GM23338 (cell line): ENCODE measurements around the gene ZHX3.

Source experiments
- CREB1 ChIP-seq: fragments of 250-450 bp; sonication (Bioruptor Pico); IDR thresholded peaks from 2 replicates; pipeline ENCODE4 v1.5.0; 2020; ENCODE audit warnings: low read depth, mild to moderate bottlenecking, moderate library complexity
- EZH2 ChIP-seq: fragments of 200-600 bp; sonication (generic); IDR thresholded peaks from one replicate; pipeline ENCODE4 v1.8.0; 2017; ENCODE audit warnings: antibody characterized with exemption, mild to moderate bottlenecking, low read depth; ENCODE audit not compliant: unreplicated experiment
- EZH2phosphoT487 ChIP-seq: fragments of 200-600 bp; sonication (generic); IDR thresholded peaks from one replicate; pipeline ENCODE4 v1.8.1; 2018; ENCODE audit warnings: antibody characterized with exemption; ENCODE audit not compliant: unreplicated experiment
- JUNB ChIP-seq: IDR thresholded peaks from one replicate; pipeline ENCODE4 v1.6.1; 2016; ENCODE audit warnings: antibody characterized with exemption; ENCODE audit not compliant: unreplicated experiment
- NANOG ChIP-seq: IDR thresholded peaks from 2 replicates; pipeline ENCODE4 v1.6.1; 2016; ENCODE audit warnings: antibody characterized with exemption, borderline replicate concordance
- POLR2AphosphoS5 ChIP-seq: IDR thresholded peaks from 2 replicates; pipeline ENCODE4 v1.6.1; 2016; ENCODE audit warnings: antibody characterized with exemption, low read depth
- STAT1 ChIP-seq: IDR thresholded peaks from one replicate; pipeline ENCODE4 v1.6.1; 2016; ENCODE audit warnings: antibody characterized with exemption; ENCODE audit not compliant: unreplicated experiment
- TF ChIP-seq, protein P1 (sequence below), 2 experiments: fragments of 200-600 bp in 1 of 2; sonication (generic) in 1 of 2; conservative IDR thresholded peaks; 2 replicates each; pipeline versions ENCODE4 v1.5.1 to v1.6.1; 2016 to 2017; ENCODE audit warnings: antibody characterized with exemption in 2 of 2, low read depth in 2 of 2, mild to moderate bottlenecking in 2 of 2, moderate library complexity in 1 of 2
- TF ChIP-seq, protein P2 (sequence below): IDR thresholded peaks from one replicate; pipeline ENCODE4 v1.6.1; 2018; ENCODE audit warnings: antibody characterized with exemption; ENCODE audit not compliant: unreplicated experiment
- TF ChIP-seq, protein P3 (sequence below): IDR thresholded peaks from 2 replicates; pipeline ENCODE4 v1.6.1; 2016; ENCODE audit warnings: antibody characterized with exemption
- TF ChIP-seq, protein P4 (sequence below): fragments of 250-450 bp; sonication (Bioruptor Pico); IDR thresholded peaks from 2 replicates; pipeline ENCODE4 v1.5.0; 2020; ENCODE audit warnings: mild to moderate bottlenecking, moderate library complexity

DNA sequence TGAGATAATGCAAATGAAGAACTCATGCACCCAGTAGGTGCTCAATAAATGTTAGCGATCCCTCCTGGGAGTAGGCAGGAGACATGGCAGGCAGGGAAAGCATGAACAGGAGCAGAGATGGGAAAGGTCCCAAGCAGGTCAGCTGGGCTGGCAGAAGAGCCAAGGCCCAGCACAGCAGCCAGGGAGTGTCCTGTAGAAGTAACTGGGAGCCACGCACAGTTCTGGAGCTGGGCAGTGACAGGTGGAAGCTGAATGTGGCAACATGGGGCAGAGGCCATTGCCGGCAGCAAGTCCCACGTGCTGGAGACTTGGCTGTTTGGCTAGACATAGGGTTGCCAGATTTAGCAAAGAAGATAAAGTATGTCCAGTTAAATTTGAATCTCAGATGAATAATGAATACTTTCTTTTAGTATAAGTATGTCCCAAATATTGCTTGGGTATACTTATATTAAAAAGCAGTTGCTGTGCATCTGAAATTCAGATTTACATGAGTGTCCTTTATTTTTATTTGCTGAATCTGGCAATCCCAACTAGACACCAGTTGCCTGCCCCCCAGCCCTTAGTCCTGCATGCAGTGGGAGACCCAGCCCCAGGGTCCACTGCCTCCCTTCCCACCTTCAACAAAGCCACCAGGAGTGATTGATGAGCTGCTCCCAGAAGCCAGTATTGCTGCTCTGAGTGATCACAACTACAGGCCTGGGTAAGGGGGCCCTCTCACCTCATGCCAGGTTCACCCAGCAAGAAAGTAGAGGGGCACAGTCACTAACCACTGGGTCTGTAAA lies 19.4 kb upstream of the ZHX3 start:
- TF ChIP-seq, protein P1, sequence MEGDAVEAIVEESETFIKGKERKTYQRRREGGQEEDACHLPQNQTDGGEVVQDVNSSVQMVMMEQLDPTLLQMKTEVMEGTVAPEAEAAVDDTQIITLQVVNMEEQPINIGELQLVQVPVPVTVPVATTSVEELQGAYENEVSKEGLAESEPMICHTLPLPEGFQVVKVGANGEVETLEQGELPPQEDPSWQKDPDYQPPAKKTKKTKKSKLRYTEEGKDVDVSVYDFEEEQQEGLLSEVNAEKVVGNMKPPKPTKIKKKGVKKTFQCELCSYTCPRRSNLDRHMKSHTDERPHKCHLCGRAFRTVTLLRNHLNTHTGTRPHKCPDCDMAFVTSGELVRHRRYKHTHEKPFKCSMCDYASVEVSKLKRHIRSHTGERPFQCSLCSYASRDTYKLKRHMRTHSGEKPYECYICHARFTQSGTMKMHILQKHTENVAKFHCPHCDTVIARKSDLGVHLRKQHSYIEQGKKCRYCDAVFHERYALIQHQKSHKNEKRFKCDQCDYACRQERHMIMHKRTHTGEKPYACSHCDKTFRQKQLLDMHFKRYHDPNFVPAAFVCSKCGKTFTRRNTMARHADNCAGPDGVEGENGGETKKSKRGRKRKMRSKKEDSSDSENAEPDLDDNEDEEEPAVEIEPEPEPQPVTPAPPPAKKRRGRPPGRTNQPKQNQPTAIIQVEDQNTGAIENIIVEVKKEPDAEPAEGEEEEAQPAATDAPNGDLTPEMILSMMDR (conservative IDR thresholded peaks at IDR 0.05; ENCODE audit: low read depth in 2 of 2): no peak
- TF ChIP-seq EZH2phosphoT487: no peak
- TF ChIP-seq STAT1: no peak
- TF ChIP-seq POLR2AphosphoS5: no peak
- no peak for TF ChIP-seq JUNB
- TF ChIP-seq EZH2: no peak
- TF ChIP-seq, protein P2, sequence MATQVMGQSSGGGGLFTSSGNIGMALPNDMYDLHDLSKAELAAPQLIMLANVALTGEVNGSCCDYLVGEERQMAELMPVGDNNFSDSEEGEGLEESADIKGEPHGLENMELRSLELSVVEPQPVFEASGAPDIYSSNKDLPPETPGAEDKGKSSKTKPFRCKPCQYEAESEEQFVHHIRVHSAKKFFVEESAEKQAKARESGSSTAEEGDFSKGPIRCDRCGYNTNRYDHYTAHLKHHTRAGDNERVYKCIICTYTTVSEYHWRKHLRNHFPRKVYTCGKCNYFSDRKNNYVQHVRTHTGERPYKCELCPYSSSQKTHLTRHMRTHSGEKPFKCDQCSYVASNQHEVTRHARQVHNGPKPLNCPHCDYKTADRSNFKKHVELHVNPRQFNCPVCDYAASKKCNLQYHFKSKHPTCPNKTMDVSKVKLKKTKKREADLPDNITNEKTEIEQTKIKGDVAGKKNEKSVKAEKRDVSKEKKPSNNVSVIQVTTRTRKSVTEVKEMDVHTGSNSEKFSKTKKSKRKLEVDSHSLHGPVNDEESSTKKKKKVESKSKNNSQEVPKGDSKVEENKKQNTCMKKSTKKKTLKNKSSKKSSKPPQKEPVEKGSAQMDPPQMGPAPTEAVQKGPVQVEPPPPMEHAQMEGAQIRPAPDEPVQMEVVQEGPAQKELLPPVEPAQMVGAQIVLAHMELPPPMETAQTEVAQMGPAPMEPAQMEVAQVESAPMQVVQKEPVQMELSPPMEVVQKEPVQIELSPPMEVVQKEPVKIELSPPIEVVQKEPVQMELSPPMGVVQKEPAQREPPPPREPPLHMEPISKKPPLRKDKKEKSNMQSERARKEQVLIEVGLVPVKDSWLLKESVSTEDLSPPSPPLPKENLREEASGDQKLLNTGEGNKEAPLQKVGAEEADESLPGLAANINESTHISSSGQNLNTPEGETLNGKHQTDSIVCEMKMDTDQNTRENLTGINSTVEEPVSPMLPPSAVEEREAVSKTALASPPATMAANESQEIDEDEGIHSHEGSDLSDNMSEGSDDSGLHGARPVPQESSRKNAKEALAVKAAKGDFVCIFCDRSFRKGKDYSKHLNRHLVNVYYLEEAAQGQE: no peak
- no peak for TF ChIP-seq CREB1
- TF ChIP-seq, protein P3, sequence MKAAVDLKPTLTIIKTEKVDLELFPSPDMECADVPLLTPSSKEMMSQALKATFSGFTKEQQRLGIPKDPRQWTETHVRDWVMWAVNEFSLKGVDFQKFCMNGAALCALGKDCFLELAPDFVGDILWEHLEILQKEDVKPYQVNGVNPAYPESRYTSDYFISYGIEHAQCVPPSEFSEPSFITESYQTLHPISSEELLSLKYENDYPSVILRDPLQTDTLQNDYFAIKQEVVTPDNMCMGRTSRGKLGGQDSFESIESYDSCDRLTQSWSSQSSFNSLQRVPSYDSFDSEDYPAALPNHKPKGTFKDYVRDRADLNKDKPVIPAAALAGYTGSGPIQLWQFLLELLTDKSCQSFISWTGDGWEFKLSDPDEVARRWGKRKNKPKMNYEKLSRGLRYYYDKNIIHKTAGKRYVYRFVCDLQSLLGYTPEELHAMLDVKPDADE: no peak
- no peak for TF ChIP-seq NANOG
- TF ChIP-seq, protein P4, sequence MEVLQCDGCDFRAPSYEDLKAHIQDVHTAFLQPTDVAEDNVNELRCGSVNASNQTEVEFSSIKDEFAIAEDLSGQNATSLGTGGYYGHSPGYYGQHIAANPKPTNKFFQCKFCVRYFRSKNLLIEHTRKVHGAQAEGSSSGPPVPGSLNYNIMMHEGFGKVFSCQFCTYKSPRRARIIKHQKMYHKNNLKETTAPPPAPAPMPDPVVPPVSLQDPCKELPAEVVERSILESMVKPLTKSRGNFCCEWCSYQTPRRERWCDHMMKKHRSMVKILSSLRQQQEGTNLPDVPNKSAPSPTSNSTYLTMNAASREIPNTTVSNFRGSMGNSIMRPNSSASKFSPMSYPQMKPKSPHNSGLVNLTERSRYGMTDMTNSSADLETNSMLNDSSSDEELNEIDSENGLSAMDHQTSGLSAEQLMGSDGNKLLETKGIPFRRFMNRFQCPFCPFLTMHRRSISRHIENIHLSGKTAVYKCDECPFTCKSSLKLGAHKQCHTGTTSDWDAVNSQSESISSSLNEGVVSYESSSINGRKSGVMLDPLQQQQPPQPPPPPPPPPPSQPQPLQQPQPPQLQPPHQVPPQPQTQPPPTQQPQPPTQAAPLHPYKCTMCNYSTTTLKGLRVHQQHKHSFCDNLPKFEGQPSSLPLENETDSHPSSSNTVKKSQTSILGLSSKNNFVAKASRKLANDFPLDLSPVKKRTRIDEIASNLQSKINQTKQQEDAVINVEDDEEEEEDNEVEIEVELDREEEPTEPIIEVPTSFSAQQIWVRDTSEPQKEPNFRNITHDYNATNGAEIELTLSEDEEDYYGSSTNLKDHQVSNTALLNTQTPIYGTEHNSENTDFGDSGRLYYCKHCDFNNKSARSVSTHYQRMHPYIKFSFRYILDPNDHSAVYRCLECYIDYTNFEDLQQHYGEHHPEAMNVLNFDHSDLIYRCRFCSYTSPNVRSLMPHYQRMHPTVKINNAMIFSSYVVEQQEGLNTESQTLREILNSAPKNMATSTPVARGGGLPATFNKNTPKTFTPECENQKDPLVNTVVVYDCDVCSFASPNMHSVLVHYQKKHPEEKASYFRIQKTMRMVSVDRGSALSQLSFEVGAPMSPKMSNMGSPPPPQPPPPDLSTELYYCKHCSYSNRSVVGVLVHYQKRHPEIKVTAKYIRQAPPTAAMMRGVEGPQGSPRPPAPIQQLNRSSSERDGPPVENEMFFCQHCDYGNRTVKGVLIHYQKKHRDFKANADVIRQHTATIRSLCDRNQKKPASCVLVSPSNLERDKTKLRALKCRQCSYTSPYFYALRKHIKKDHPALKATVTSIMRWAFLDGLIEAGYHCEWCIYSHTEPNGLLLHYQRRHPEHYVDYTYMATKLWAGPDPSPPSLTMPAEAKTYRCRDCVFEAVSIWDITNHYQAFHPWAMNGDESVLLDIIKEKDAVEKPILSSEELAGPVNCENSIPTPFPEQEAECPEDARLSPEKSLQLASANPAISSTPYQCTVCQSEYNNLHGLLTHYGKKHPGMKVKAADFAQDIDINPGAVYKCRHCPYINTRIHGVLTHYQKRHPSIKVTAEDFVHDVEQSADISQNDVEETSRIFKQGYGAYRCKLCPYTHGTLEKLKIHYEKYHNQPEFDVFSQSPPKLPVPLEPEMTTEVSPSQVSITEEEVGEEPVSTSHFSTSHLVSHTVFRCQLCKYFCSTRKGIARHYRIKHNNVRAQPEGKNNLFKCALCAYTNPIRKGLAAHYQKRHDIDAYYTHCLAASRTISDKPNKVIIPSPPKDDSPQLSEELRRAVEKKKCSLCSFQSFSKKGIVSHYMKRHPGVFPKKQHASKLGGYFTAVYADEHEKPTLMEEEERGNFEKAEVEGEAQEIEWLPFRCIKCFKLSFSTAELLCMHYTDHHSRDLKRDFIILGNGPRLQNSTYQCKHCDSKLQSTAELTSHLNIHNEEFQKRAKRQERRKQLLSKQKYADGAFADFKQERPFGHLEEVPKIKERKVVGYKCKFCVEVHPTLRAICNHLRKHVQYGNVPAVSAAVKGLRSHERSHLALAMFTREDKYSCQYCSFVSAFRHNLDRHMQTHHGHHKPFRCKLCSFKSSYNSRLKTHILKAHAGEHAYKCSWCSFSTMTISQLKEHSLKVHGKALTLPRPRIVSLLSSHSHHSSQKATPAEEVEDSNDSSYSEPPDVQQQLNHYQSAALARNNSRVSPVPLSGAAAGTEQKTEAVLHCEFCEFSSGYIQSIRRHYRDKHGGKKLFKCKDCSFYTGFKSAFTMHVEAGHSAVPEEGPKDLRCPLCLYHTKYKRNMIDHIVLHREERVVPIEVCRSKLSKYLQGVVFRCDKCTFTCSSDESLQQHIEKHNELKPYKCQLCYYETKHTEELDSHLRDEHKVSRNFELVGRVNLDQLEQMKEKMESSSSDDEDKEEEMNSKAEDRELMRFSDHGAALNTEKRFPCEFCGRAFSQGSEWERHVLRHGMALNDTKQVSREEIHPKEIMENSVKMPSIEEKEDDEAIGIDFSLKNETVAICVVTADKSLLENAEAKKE (CRISPR knock-in tag): no peak
